Gastroesophageal sphincter (tissue), 3 donors: ENCODE data around the gene UNKL.

Experiments
- CTCF ChIP-seq, 4 experiments: fragments of 200-600 bp in 2 of 4; fragments of 450-650 bp in 2 of 4; sonication (generic) in 1 of 4; IDR thresholded peaks; one replicate each; pipeline ENCODE4 v1.5.1; 2017 to 2019; ENCODE audit warnings: antibody characterized with exemption in 4 of 4, mild to moderate bottlenecking in 2 of 4, moderate library complexity in 2 of 4
- EP300 ChIP-seq: sonication (generic); formaldehyde crosslinking; IDR thresholded peaks from one replicate; pipeline ENCODE4 v1.6.1; 2017; ENCODE audit warnings: antibody characterized with exemption, mild to moderate bottlenecking
- POLR2AphosphoS5 ChIP-seq: sonication (generic); formaldehyde crosslinking; IDR thresholded peaks from one replicate; pipeline ENCODE4 v1.6.1; 2017; ENCODE audit warnings: antibody characterized with exemption

- TF ChIP-seq CTCF (IDR thresholded peaks at IDR 0.05) (no peak), EP300 (no peak), POLR2AphosphoS5 (no peak)
Observed at GRCh38 chr16:1325261-1325660, 89.2 kb downstream of the UNKL start.
